GM23338 (cell line): Measurements from ENCODE around the gene P2RY13. TPM values are rescaled to one million over a fixed set of nuclear protein-coding genes. Genes with fewer than 3 reads are reported as not detected.
A peak's percentile ranks its signal among the peaks of the same experiment; 100 is the strongest.

Source experiments
- ATAC-seq: fragments of 200-7000 bp; cut with Tn5 transposase; 3 replicates; pipeline ENCODE4 v1.9.1; 2020
- DNase-seq: peaks from one replicate; pipeline ENCODE4 v3.0.0-alpha.2; 2015; ENCODE audit warnings: low spot score
- H2AFZ ChIP-seq: fragments of 200-600 bp; sonication (generic); 2 replicates; pipeline ENCODE4 v1.8.0; 2016; ENCODE audit warnings: antibody characterized with exemption, mild to moderate bottlenecking, moderate library complexity
- H3F3A ChIP-seq: fragments of 200-600 bp; sonication (generic); replicated peaks from 2 replicates; pipeline ENCODE4 v1.8.0; 2017; ENCODE audit warnings: antibody characterized with exemption, mixed run types, low read depth
- H3K27ac ChIP-seq: fragments of 200-600 bp; sonication (generic); 2 replicates; pipeline ENCODE4 v1.6.1; 2016; ENCODE audit warnings: low read depth
- H3K27me3 ChIP-seq: fragments of 200-600 bp; sonication (generic); 2 replicates; pipeline ENCODE4 v1.8.0; 2016; ENCODE audit warnings: mild to moderate bottlenecking, mixed run types, moderate library complexity; ENCODE audit not compliant: insufficient read depth
- H3K36me3 ChIP-seq: fragments of 200-600 bp; sonication (generic); 2 replicates; pipeline ENCODE4 v1.8.0; 2016; ENCODE audit warnings: mild to moderate bottlenecking; ENCODE audit not compliant: insufficient read depth
- H3K4me1 ChIP-seq: fragments of 200-600 bp; sonication (generic); 2 replicates; pipeline ENCODE4 v1.8.0; 2016; ENCODE audit warnings: mild to moderate bottlenecking, moderate library complexity; ENCODE audit not compliant: insufficient read depth
- H3K4me2 ChIP-seq: fragments of 200-600 bp; sonication (generic); 2 replicates; pipeline ENCODE4 v1.7.1; 2017; ENCODE audit warnings: mixed run types
- H3K4me3 ChIP-seq: fragments of 200-600 bp; sonication (generic); 2 replicates; pipeline ENCODE4 v1.6.1; 2016; ENCODE audit warnings: mixed run types
- H3K79me2 ChIP-seq: fragments of 200-600 bp; sonication (generic); replicated peaks from 2 replicates; pipeline ENCODE4 v1.8.0; 2017; ENCODE audit warnings: mild to moderate bottlenecking; ENCODE audit not compliant: insufficient read depth
- H3K9me2 ChIP-seq: fragments of 200-600 bp; sonication (generic); 2 replicates; pipeline ENCODE4 v1.8.0; 2017; ENCODE audit not compliant: insufficient read depth
- H4K20me1 ChIP-seq: fragments of 200-600 bp; sonication (generic); replicated peaks from 2 replicates; pipeline ENCODE4 v1.8.0; 2017; ENCODE audit warnings: mild to moderate bottlenecking; ENCODE audit not compliant: insufficient read depth
- H3K27ac Mint-ChIP-seq: 2 replicates; pipeline ENCODE4 v1.8.0; 2020; ENCODE audit warnings: inconsistent platforms, mild to moderate bottlenecking, moderate library complexity, mixed read lengths
- H3K27me3 Mint-ChIP-seq: 3 replicates; pipeline ENCODE4 v1.8.0; 2022; ENCODE audit warnings: low read depth, mild to moderate bottlenecking, moderate library complexity, mixed read lengths, inconsistent platforms; ENCODE audit not compliant: insufficient read depth, poor library complexity
- H3K36me3 Mint-ChIP-seq: 3 replicates; pipeline ENCODE4 v1.8.0; 2021; ENCODE audit warnings: low read depth, mild to moderate bottlenecking, inconsistent platforms, moderate library complexity, mixed read lengths
- H3K4me1 Mint-ChIP-seq: 3 replicates; pipeline ENCODE4 v1.8.0; 2020; ENCODE audit warnings: mild to moderate bottlenecking, inconsistent platforms, mixed read lengths
- H3K4me3 Mint-ChIP-seq: 3 replicates; pipeline ENCODE4 v1.8.0; 2021; ENCODE audit warnings: moderate library complexity, mild to moderate bottlenecking, inconsistent platforms, mixed read lengths
- H3K9me3 Mint-ChIP-seq: 3 replicates; pipeline ENCODE4 v1.8.0; 2020; ENCODE audit warnings: moderate library complexity, mild to moderate bottlenecking, inconsistent platforms, mixed read lengths
- CTCF ChIP-seq, 2 experiments: fragments of 200-600 bp in 1 of 2; sonication (generic) in 1 of 2; conservative IDR thresholded peaks; 2 replicates each; pipeline versions ENCODE4 v1.5.1 to v1.6.1; 2016 to 2017; ENCODE audit warnings: antibody characterized with exemption in 2 of 2, low read depth in 2 of 2, mild to moderate bottlenecking in 2 of 2, moderate library complexity in 1 of 2
- ETS1 ChIP-seq: IDR thresholded peaks from 2 replicates; pipeline ENCODE4 v1.6.1; 2016; ENCODE audit warnings: antibody characterized with exemption
- EZH2 ChIP-seq: fragments of 200-600 bp; sonication (generic); IDR thresholded peaks from one replicate; pipeline ENCODE4 v1.8.0; 2017; ENCODE audit warnings: antibody characterized with exemption, mild to moderate bottlenecking, low read depth; ENCODE audit not compliant: unreplicated experiment
- JUNB ChIP-seq: IDR thresholded peaks from one replicate; pipeline ENCODE4 v1.6.1; 2016; ENCODE audit warnings: antibody characterized with exemption; ENCODE audit not compliant: unreplicated experiment
- STAT1 ChIP-seq: IDR thresholded peaks from one replicate; pipeline ENCODE4 v1.6.1; 2016; ENCODE audit warnings: antibody characterized with exemption; ENCODE audit not compliant: unreplicated experiment
- ZNF114 ChIP-seq: fragments of 250-450 bp; sonication (Bioruptor Pico); IDR thresholded peaks from 2 replicates; pipeline ENCODE4 v1.5.0; 2020; ENCODE audit warnings: mild to moderate bottlenecking, moderate library complexity
- ZNF462 ChIP-seq: fragments of 250-450 bp; sonication (Bioruptor Pico); IDR thresholded peaks from 2 replicates; pipeline ENCODE4 v1.5.0; 2020; ENCODE audit warnings: mild to moderate bottlenecking, moderate library complexity
- polyA plus RNA-seq: library from polyadenylated mRNA; unstranded; fragments of >200 nt; fragmentation: Nextera tagmentation; extraction: Ambion mirVana; gene quantifications from 2 replicates; pipeline ENCODE4 v1.2.1, GENCODE V29; 2016
- total RNA-seq: library from RNA; depleted of rRNA; stranded (reverse); fragments of >200 nt; shearing (Covaris generic); gene quantifications from 2 replicates; pipeline ENCODE4 v1.2.3, GENCODE V29; 2014

The P2RY13 gene
- total and polyA plus RNA-seq, 2 experiments from 2014 or later, result 0.68 TPM; not detected in 1

GRCh38 chr3:151283387-151283786 is 46.0 kb downstream of the P2RY13 start (continued):
- TF ChIP-seq ZNF114 (CRISPR knock-in tag), result no peak

GRCh38 chr3:151282921-151283320 is 46.4 kb downstream of the P2RY13 start:
- Mint-ChIP-seq H3K4me1 (no peaks in the 10 kb centered on the region; the same call in 2 of the 3 replicates), H3K9me3 (no peaks in the 10 kb centered on the region), H3K36me3 (no peaks in the 10 kb centered on the region), H3K27me3 (peaks cover 3% of the 10 kb centered on the region), H3K4me3 (no peak overlapping the region), H3K27ac (no peak overlapping the region)
- no peaks in the 10 kb centered on the region for H3K9me2 ChIP-seq
- DNase-seq (peak; percentile 41), ATAC-seq (no peak)
- H3K4me1 ChIP-seq, result no peaks in the 10 kb centered on the region
- no peak overlapping the region for H3K27ac ChIP-seq
- 0 out of 2 replicates have a peak, but pooled peaks cover 2% of the 10 kb centered on the region for H4K20me1 ChIP-seq
- H3F3A ChIP-seq, result no peaks in the 10 kb centered on the region
- H2AFZ ChIP-seq, result no peak overlapping the region
- no peak overlapping the region for H3K4me3 ChIP-seq
- no peaks in the 10 kb centered on the region for H3K36me3 ChIP-seq
- TF ChIP-seq CTCF (conservative IDR thresholded peaks at IDR 0.05; ENCODE audit: low read depth in 2 of 2), result peak; percentile 67 to 78
- no peak for TF ChIP-seq ZNF462 (CRISPR knock-in tag)
- TF ChIP-seq EZH2, result no peak
- no peak for TF ChIP-seq ETS1
- TF ChIP-seq JUNB, result no peak
- TF ChIP-seq STAT1, result no peak
- no peak overlapping the region for H3K4me2 ChIP-seq
- H3K79me2 ChIP-seq, result no peaks in the 10 kb centered on the region
- no peaks in the 10 kb centered on the region for H3K27me3 ChIP-seq
